ENCODE measurements around the gene TBC1D5.

DNA sequence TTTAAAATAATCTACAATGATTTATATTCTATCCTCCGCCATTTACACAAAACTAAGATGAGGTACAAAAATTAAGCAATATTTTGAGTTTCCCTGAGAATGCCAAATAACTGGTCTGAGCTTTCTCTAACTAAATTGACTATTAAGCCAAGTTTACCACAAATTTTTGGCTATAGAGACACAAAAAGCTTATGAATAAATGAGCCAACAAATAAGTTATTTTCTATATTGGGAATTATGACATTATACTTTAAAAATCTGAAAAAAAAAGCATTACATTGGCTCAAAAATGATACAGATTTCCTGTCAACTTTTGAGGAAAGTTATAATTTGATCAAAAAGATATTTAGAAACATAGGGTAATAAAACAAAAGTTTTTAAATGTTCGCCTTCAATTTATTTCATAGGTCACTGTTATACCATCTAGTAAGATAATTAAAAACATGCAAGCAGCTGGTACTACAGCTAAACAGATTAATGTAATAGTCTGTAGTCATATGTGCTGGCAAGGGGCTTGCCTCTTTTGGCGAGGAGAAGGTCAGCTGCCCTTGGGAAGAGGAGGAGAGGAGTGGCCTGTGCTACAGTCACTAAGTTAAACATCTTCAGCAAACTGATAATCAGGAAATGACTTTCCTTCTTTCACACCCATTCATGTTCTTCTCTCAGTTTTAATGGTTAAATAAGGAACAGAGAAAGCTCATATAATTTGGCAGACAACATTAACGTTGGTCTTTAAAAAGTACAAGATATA, 318.5 kb downstream of the TBC1D5 start:
- TF ChIP-seq, protein P1, sequence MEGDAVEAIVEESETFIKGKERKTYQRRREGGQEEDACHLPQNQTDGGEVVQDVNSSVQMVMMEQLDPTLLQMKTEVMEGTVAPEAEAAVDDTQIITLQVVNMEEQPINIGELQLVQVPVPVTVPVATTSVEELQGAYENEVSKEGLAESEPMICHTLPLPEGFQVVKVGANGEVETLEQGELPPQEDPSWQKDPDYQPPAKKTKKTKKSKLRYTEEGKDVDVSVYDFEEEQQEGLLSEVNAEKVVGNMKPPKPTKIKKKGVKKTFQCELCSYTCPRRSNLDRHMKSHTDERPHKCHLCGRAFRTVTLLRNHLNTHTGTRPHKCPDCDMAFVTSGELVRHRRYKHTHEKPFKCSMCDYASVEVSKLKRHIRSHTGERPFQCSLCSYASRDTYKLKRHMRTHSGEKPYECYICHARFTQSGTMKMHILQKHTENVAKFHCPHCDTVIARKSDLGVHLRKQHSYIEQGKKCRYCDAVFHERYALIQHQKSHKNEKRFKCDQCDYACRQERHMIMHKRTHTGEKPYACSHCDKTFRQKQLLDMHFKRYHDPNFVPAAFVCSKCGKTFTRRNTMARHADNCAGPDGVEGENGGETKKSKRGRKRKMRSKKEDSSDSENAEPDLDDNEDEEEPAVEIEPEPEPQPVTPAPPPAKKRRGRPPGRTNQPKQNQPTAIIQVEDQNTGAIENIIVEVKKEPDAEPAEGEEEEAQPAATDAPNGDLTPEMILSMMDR (IDR thresholded peaks at IDR 0.05): no peak
- TF ChIP-seq EP300 (IDR thresholded peaks at IDR 0.05; ENCODE audit: low read depth): no peak
